Omental fat pad (tissue), 4 donors: ENCODE data around the gene COL6A1. TPM values are rescaled to one million over a fixed set of nuclear protein-coding genes. Genes with fewer than 3 reads are reported as not detected.
A peak's percentile ranks its signal among the peaks of the same experiment; 100 is the strongest.

Experiments used
- ATAC-seq: fragments of 150-250 bp; one replicate; pipeline ENCODE4 v1.9.1; 2016; ENCODE audit warnings: mild to moderate bottlenecking, moderate library complexity; ENCODE audit not compliant: low FRiP score
- DNase-seq: peaks from one replicate; pipeline ENCODE4 v3.0.0-alpha.2; 2019; ENCODE audit warnings: low spot score
- total RNA-seq, 4 donors: library from RNA; depleted of rRNA; stranded (reverse); fragments of >200 nt; gene quantifications; one replicate each; pipeline ENCODE4 v1.1.0, GENCODE V29; 2016
- TF ChIP-seq, protein P1 (sequence below), 3 donors: fragments of 450-650 bp; IDR thresholded peaks; one replicate each; pipeline ENCODE4 v1.5.1; 2016 to 2017; ENCODE audit warnings: antibody characterized with exemption in 3 of 3, mild to moderate bottlenecking in 3 of 3, moderate library complexity in 2 of 3

COL6A1 gene
- total RNA-seq, 4 donors from 2014 or later, result 410 to 1,024 (median 521) TPM

DNA sequence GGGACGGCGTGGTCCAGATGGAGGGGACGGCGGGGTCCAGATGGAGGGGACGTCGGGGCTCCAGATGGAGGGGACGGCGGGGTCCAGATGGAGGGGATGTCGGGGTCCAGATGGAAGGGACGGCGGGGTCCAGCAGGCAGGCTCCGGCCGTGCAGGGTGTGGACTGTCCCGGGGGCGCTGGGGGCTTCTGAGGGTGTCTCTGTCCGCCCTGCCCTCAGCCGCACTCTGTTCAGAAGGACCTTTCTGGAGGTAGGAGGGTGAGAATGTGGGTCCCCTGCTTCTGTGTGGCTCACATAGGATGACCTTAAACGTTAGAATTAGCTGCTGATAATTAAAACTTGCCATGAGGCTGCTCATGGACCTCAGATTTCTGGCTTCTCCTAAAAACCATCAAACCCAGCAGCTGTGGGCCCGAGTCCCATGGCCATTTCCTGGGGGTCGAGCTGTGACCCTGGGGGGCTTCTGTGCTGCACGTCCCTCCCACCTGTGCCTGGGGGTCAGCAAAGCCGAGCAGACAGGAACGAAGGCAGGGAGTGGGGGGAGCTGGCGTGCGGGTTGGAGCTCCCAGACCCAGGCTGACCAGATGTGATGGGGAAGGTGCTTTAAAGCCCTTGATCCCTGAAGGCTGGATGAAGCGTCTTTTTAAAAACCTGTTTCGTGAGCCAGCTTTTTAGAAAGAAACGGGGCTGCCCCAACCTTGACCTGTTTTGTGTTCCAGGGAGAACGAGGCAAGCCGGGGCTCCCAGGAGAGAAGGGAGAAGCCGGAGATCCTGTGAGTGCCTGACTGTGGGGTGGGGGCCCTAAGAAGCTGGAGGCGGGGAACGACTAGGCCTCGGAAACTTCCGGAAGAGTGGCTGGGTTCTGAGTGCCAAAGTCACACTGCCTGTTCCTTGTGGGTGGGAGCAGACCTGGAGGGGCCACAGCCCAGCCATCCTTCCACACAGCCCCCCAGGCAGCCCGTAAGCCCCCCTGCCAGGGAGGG, 7.1 kb downstream of the COL6A1 start:
- no peak for DNase-seq
- TF ChIP-seq, protein P1, sequence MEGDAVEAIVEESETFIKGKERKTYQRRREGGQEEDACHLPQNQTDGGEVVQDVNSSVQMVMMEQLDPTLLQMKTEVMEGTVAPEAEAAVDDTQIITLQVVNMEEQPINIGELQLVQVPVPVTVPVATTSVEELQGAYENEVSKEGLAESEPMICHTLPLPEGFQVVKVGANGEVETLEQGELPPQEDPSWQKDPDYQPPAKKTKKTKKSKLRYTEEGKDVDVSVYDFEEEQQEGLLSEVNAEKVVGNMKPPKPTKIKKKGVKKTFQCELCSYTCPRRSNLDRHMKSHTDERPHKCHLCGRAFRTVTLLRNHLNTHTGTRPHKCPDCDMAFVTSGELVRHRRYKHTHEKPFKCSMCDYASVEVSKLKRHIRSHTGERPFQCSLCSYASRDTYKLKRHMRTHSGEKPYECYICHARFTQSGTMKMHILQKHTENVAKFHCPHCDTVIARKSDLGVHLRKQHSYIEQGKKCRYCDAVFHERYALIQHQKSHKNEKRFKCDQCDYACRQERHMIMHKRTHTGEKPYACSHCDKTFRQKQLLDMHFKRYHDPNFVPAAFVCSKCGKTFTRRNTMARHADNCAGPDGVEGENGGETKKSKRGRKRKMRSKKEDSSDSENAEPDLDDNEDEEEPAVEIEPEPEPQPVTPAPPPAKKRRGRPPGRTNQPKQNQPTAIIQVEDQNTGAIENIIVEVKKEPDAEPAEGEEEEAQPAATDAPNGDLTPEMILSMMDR (IDR thresholded peaks at IDR 0.05), result no peak
- no peak for ATAC-seq

DNA sequence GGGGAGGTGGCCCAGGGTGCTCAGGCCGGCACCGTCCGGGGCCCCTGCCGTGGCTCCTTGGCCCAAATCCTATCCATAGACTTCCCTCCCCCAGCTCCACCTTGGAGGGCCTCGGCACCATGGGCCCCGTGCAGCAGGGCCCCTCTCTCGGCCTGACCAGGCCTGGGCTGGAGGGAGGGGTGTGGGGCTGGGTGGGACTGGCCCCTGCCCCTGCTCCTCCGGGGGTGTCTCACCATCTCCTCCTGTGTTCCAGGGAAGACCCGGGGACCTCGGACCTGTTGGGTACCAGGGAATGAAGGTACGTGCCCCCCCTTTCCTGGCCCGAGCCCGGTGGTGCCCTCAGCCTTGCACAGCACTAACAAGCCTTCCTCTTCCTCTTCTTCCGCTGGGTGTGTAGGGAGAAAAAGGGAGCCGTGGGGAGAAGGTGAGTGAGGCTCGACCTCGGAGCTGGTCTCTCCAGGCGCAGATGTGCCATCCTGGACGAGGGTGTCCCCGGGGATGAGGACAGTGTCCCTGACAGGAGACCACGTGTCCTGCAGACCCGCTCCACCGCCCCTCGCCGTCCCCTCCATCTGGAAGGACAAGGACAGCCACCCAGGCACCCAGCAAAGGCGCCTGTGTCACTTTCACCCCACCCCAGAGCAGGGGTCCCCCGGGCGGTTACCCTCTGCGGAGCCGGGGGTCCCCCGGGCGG, 7.9 kb downstream of the COL6A1 start:
- TF ChIP-seq, protein P1 (IDR thresholded peaks at IDR 0.05), result no peak
- DNase-seq (no peak), ATAC-seq (no peak)

DNA sequence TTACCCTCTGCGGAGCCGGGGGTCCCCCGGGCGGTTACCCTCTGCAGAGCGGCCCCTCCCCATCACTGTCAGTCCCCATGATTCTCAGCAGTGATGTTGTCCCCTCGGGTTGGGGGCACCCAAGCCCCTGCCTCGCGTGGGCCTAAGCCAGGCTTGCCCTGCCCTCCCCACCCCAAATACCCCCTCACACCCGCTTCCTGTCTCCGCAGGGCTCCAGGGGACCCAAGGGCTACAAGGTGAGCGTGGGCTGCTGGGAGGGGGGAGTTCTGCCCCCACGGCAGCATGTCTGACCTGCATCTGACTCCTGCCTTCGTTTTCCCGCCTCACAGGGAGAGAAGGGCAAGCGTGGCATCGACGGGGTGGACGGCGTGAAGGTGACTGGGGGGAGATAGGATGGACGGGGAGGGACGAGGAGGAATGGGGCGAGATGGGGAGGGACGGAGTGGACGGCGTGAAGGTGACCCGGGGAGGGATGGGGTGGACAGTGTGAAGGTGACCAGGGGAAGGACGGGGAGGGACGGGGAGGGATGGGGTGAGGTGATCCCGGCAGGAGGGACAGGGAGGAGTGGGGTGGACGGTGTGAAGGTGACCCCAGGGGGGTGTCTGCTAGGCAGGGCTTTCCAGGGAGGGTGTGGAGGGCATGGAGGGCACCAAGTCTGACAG, 8.6 kb downstream of the COL6A1 start:
- TF ChIP-seq, protein P1 (IDR thresholded peaks at IDR 0.05), result no peak
- ATAC-seq (no peak), DNase-seq (no peak)

DNA sequence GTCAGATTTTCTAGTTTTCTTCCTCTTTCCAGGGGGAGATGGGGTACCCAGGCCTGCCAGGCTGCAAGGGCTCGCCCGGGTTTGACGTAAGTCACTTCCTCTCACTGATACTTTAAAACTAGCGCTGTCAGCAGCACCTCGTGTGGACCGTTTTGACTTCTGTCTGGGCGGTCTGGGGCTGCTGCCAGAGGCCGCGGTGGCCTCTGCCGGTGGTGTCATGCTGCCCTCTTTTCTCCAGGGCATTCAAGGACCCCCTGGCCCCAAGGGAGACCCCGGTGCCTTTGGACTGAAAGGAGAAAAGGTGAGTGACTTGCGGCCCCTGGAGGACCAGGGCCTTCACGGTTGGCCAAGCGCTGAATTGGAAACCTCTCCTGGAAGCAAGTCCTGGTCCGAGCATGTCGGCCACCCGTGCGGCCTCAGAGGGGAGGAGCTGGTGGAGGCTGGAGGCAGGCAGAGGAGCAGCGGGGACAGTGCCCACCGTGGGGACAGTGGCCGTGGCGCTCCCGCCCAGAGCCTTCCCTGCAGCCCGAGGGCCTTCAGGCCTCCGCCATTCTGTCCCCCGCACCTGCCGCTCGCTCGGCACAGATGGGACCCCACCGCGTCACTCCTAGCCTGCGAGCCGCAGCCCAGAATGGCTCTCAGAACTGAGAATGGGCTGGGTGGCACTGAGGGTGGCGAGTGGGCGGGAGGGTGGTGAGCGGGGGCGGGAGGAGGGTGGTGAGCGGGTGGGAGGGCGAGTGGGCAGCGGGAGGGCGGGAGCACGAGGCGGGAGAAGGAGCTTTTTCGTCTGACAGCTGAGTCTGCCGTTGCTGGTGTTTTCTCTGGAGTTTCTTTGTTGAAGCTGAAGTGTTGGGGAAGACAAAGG, 9.4 kb downstream of the COL6A1 start:
- DNase-seq (no peak), ATAC-seq (no peak)
- TF ChIP-seq, protein P1 (IDR thresholded peaks at IDR 0.05), result no peak

DNA sequence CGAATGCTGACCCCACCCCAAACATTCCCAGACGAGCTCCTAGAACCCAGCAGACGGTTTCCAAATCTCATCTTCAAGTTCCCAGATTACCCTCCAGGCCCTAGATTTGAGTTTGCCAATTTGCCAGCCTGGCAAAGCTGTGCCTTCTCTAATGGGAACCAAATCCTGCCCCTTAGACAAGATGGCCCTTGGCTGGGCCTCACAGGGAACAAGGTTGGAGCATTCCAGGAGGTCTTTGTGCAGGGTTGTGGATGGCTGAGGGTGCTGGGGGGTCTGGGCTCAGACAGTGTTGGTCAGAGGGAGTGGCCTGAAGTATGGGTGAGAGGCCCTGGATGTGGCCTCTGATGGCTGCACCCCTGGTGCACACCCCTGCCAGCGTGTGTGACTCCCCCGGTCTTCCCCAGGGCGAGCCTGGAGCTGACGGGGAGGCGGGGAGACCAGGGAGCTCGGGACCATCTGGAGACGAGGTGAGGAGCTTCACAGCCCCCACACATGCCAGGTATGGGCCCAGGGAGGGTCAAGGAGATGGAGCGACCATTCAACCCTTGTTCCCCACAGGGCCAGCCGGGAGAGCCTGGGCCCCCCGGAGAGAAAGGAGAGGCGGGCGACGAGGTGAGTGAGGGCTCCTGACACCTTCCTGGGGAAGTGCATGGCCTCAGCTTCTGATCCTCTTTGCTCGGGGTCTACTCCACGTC, 10.2 kb downstream of the COL6A1 start:
- TF ChIP-seq, protein P1 (IDR thresholded peaks at IDR 0.05), result no peak
- ATAC-seq (no peak), DNase-seq (peak; percentile 15)
